ENCODE data around the gene RAB12. TPM values are rescaled to one million over a fixed set of nuclear protein-coding genes. Genes with fewer than 3 reads are reported as not detected.

RAB12 gene
- total and polyA plus RNA-seq, 3 experiments from 2014 or later = 0.24 to 15.3 (median 15.0) TPM

GRCh38 chr18:8667846-8668245, 58.6 kb downstream of the RAB12 start:
- Histone ChIP-seq H3K4me3 (ENCODE audit: low read length) (no peak overlapping the region), H3K36me3 (ENCODE audit: insufficient read depth, low read length) (no peaks in the 10 kb centered on the region), H3K27ac (ENCODE audit: low read depth, low read length) (no peak overlapping the region), H3K4me1 (ENCODE audit: insufficient read depth, low read length) (no peaks in the 10 kb centered on the region), H3K9me3 (ENCODE audit: low read length) (no peaks in the 10 kb centered on the region), H3K27me3 (ENCODE audit: insufficient read depth, low read length, poor library complexity, severe bottlenecking) (no peaks in the 10 kb centered on the region)
- H3K36me3 Mint-ChIP-seq = no peaks in the 10 kb centered on the region
- no peaks in the 10 kb centered on the region for H3K4me1 Mint-ChIP-seq
- DNase-seq = no peak
- H3K9me3 Mint-ChIP-seq = peaks cover 0 to 2% (median 0%) of the 10 kb centered on the region in 5 donors
- H3K27ac Mint-ChIP-seq = no peak overlapping the region
- ChIA-PET CTCF (no interaction called here), POLR2A (no interaction called here)
- H3K27me3 Mint-ChIP-seq = peaks cover 4 to 13% of the 10 kb centered on the region in 2 donors
- H3K4me3 Mint-ChIP-seq = no peak overlapping the region

DNA sequence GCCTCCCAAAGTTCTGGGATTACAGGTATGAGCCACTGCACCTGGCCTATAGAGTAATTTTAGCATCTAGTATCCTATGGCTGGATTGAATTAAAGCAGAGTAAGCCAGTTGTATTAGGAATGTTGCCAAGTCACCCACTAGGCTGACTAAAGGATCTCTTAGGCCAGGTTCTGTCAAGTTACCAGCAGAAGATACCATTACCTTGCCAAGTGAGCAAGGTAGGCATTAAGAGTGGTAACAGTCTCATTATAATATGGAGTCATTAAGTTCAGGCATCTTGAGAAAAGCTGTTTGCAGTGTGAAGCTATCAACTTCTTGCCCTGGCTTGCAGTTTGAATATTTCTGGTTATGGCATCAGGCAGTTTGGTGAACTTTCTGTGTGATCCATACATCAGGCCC, 59.1 kb downstream of the RAB12 start:
- H3K27me3 Mint-ChIP-seq = peaks cover 4 to 7% of the 10 kb centered on the region in 2 donors
- H3K9me3 Mint-ChIP-seq = peaks cover 0 to 2% (median 0%) of the 10 kb centered on the region in 5 donors
- POLR2A ChIA-PET = no interaction called here
- no peak overlapping the region for H3K4me3 Mint-ChIP-seq
- Histone ChIP-seq H3K27me3 (ENCODE audit: insufficient read depth, low read length, poor library complexity, severe bottlenecking) (no peaks in the 10 kb centered on the region), H3K9me3 (ENCODE audit: low read length) (no peaks in the 10 kb centered on the region), H3K27ac (ENCODE audit: low read depth, low read length) (no peak overlapping the region), H3K36me3 (ENCODE audit: insufficient read depth, low read length) (no peaks in the 10 kb centered on the region), H3K4me1 (ENCODE audit: insufficient read depth, low read length) (no peaks in the 10 kb centered on the region), H3K4me3 (ENCODE audit: low read length) (no peak overlapping the region)
- no peak for DNase-seq
- H3K36me3 Mint-ChIP-seq = no peaks in the 10 kb centered on the region
- no peak overlapping the region for H3K27ac Mint-ChIP-seq
- H3K4me1 Mint-ChIP-seq = no peaks in the 10 kb centered on the region
- CTCF ChIA-PET = no interaction called here

DNA sequence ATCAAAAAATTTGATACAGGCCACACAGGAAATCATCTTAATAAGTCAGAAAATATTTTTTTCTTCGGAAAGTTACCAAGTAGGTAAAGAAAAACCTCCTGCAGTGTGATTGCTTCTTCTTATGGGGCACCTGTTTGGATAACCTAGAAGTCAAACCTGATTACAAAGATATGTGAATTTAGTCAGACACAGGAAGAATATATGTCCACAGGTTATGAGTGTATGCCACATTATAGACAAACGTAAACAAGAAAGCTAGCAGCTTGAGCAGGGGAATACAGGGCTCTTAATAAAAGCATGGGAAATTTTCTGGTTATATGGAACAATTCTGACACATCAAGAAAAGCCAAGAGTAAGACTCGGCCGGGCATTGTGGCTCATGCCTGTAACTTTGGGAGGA, 60.3 kb downstream of the RAB12 start:
- Histone ChIP-seq H3K36me3 (ENCODE audit: insufficient read depth, low read length) (no peaks in the 10 kb centered on the region), H3K27ac (ENCODE audit: low read depth, low read length) (no peak overlapping the region), H3K4me3 (ENCODE audit: low read length) (no peak overlapping the region), H3K27me3 (ENCODE audit: insufficient read depth, low read length, poor library complexity, severe bottlenecking) (no peaks in the 10 kb centered on the region), H3K4me1 (ENCODE audit: insufficient read depth, low read length) (no peaks in the 10 kb centered on the region), H3K9me3 (ENCODE audit: low read length) (no peaks in the 10 kb centered on the region)
- Mint-ChIP-seq H3K27me3 (peaks cover 4% of the 10 kb centered on the region in 2 donors), H3K9me3 (peaks cover 0 to 2% (median 0%) of the 10 kb centered on the region in 5 donors), H3K4me3 (no peak overlapping the region), H3K4me1 (no peaks in the 10 kb centered on the region), H3K36me3 (no peaks in the 10 kb centered on the region), H3K27ac (no peak overlapping the region)
- ChIA-PET POLR2A (no interaction called here), CTCF (no interaction called here)
- no peak for DNase-seq

DNA sequence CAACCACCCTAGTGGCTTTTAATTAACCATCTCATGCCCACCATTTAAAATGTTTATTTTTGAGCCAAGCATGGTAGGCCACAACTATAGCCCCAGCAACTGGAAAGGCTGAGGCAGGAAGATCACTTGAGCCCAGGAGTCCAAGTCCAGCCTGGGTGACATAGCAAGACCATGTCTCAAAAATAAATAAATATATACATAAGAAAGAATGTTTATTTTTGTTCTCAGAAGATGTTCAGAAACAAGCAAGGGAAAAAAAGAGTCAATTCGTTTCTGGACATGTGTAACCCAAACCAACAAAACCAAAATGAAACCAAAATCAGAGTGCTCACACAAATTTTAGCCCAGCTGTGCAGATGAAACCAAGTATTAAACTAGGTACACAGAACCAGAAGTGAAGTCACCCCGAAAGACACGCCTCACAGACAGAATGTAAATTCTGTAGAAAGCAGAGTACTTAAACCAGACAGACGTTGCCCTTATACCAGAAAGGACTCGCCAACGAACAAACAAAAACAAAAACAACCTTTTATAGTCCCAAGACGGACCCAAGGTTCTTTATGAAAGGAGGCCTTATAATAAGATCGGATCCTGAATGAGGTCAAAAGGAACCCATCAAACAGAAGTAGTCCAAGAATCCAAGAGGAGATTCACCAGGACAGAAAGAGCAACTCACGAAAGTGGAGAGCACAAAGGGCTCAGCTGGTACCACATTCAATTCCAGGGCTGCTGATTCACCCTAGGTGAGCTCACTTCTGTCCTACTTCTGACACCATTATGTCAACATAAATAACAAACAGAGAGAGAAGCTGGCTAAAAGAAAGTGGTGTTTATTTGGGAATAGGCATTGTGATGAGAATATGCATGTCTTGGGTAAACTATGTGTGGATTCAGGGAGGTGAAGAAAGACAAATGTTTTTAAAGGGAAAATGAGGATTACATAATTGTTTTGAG, 64.3 kb downstream of the RAB12 start:
- DNase-seq = no peak
- Histone ChIP-seq H3K9me3 (ENCODE audit: low read length) (no peaks in the 10 kb centered on the region), H3K4me1 (ENCODE audit: insufficient read depth, low read length) (no peaks in the 10 kb centered on the region), H3K36me3 (ENCODE audit: insufficient read depth, low read length) (no peaks in the 10 kb centered on the region), H3K27me3 (ENCODE audit: insufficient read depth, low read length, poor library complexity, severe bottlenecking) (no peaks in the 10 kb centered on the region), H3K27ac (ENCODE audit: low read depth, low read length) (no peak overlapping the region), H3K4me3 (ENCODE audit: low read length) (no peak overlapping the region)
- Mint-ChIP-seq H3K9me3 (no peaks in the 10 kb centered on the region), H3K36me3 (no peaks in the 10 kb centered on the region), H3K27ac (no peak overlapping the region), H3K4me3 (no peak overlapping the region), H3K27me3 (peaks cover 0 to 4% of the 10 kb centered on the region in 2 donors), H3K4me1 (no peaks in the 10 kb centered on the region)
- ChIA-PET CTCF (no interaction called here), POLR2A (no interaction called here)

DNA sequence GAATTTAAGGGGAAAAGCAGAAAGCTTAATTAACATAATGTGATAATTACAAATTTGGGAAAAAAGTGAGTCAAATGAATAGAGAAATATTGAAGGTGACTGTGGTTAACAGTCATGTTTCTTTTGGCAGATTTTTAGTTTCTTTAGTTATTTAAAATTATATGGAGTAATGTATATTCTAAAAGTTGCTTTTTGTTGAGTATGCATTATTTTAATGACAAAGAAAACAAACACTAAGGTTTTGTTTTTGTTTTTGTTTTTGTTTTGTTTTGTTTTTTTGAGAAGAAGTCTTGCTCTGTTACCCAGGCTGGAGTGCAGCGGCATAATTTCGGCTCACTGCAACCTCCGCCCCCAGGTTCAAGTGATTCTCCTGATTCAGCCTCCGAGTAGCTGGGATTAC, 65.8 kb downstream of the RAB12 start:
- ChIA-PET CTCF (no interaction called here), POLR2A (no interaction called here)
- Histone ChIP-seq H3K4me1 (ENCODE audit: insufficient read depth, low read length) (no peaks in the 10 kb centered on the region), H3K27me3 (ENCODE audit: insufficient read depth, low read length, poor library complexity, severe bottlenecking) (no peaks in the 10 kb centered on the region), H3K27ac (ENCODE audit: low read depth, low read length) (no peak overlapping the region), H3K36me3 (ENCODE audit: insufficient read depth, low read length) (no peaks in the 10 kb centered on the region), H3K4me3 (ENCODE audit: low read length) (no peak overlapping the region), H3K9me3 (ENCODE audit: low read length) (no peaks in the 10 kb centered on the region)
- Mint-ChIP-seq H3K9me3 (no peaks in the 10 kb centered on the region), H3K36me3 (no peaks in the 10 kb centered on the region), H3K27ac (no peak overlapping the region), H3K27me3 (peaks cover 0 to 4% of the 10 kb centered on the region in 2 donors), H3K4me1 (no peaks in the 10 kb centered on the region), H3K4me3 (no peak overlapping the region)
- no peak for DNase-seq

GRCh38 chr18:8681196-8681595, 72.0 kb downstream of the RAB12 start:
- Mint-ChIP-seq H3K27me3 (peaks cover 3 to 4% of the 10 kb centered on the region in 2 donors), H3K4me3 (no peak overlapping the region), H3K36me3 (no peaks in the 10 kb centered on the region), H3K27ac (peak overlapping the region in 1 of 8 donors; percentile 58), H3K9me3 (no peaks in the 10 kb centered on the region), H3K4me1 (peaks cover 0 to 3% (median 0%) of the 10 kb centered on the region in 3 donors)
- no peaks in the 10 kb centered on the region for H3K36me3 ChIP-seq (ENCODE audit: insufficient read depth, low read length)
- no peak overlapping the region for H3K4me3 ChIP-seq (ENCODE audit: low read length)
- no peak for DNase-seq
- ChIA-PET CTCF (interaction anchor here (1.5 kb wide), 1 partner anchor 15 kb away, joined by 3 read pairs; no protein-coding TSS in a partner anchor), POLR2A (no interaction called here)
- no peak overlapping the region for H3K27ac ChIP-seq (ENCODE audit: low read depth, low read length)
- no peaks in the 10 kb centered on the region for H3K9me3 ChIP-seq (ENCODE audit: low read length)
- no peaks in the 10 kb centered on the region for H3K4me1 ChIP-seq (ENCODE audit: insufficient read depth, low read length)
- no peaks in the 10 kb centered on the region for H3K27me3 ChIP-seq (ENCODE audit: insufficient read depth, low read length, poor library complexity, severe bottlenecking)

DNA sequence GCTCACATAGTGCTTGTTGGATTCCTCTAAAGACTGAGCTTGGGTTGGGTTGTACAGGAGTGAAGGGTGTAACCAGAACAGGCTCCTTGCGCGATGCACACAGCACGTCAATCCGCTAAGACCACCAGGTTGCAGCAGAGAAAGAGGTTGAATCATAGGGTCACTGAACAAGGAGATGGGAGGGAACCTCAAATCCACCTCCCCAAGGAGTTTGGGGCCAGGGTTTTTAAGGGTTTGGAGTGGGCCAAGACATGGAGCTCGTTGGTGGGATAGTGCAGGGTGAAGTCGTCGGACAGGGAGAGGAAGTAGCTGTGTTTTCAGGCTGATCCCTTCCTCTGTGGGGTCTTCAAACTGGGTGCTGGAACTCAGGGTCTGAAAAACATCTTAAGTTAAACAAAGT, 75.3 kb downstream of the RAB12 start:
- H3K4me1 Mint-ChIP-seq = peaks cover 0 to 3% (median 0%) of the 10 kb centered on the region in 3 donors
- no peak overlapping the region for H3K4me3 Mint-ChIP-seq
- no peak overlapping the region for H3K27ac Mint-ChIP-seq
- Histone ChIP-seq H3K36me3 (ENCODE audit: insufficient read depth, low read length) (no peaks in the 10 kb centered on the region), H3K4me3 (ENCODE audit: low read length) (no peak overlapping the region), H3K9me3 (ENCODE audit: low read length) (no peaks in the 10 kb centered on the region), H3K27me3 (ENCODE audit: insufficient read depth, low read length, poor library complexity, severe bottlenecking) (no peaks in the 10 kb centered on the region), H3K27ac (ENCODE audit: low read depth, low read length) (no peak overlapping the region), H3K4me1 (ENCODE audit: insufficient read depth, low read length) (no peaks in the 10 kb centered on the region)
- H3K9me3 Mint-ChIP-seq = no peaks in the 10 kb centered on the region
- ChIA-PET POLR2A (no interaction called here), CTCF (interaction anchor here (1.1 to 1.5 kb wide), 2 partner anchors 11 to 14 kb away, joined by 3 to 6 read pairs; no protein-coding TSS in a partner anchor)
- H3K36me3 Mint-ChIP-seq = no peaks in the 10 kb centered on the region
- no peak for DNase-seq
- peaks cover 3 to 9% of the 10 kb centered on the region in 2 donors for H3K27me3 Mint-ChIP-seq

GRCh38 chr18:8685141-8685913, 76.1 kb downstream of the RAB12 start:
- CTCF ChIA-PET = interaction anchor here (1.1 to 1.5 kb wide), 2 partner anchors 10 to 13 kb away, joined by 3 to 6 read pairs; no protein-coding TSS in a partner anchor

More at GRCh38 chr18:8685141-8685913, 76.1 kb downstream of the RAB12 start:
- Mint-ChIP-seq H3K9me3 (no peaks in the 10 kb centered on the region), H3K4me1 (peaks cover 0 to 3% (median 0%) of the 10 kb centered on the region in 3 donors), H3K27ac (no peak overlapping the region), H3K27me3 (peaks cover 0 to 9% of the 10 kb centered on the region in 2 donors), H3K4me3 (no peak overlapping the region), H3K36me3 (no peaks in the 10 kb centered on the region)
- no peaks in the 10 kb centered on the region for H3K4me1 ChIP-seq (ENCODE audit: insufficient read depth, low read length)
- H3K9me3 ChIP-seq (ENCODE audit: low read length) = no peaks in the 10 kb centered on the region
- no peaks in the 10 kb centered on the region for H3K36me3 ChIP-seq (ENCODE audit: insufficient read depth, low read length)
- no peak overlapping the region for H3K27ac ChIP-seq (ENCODE audit: low read depth, low read length)
- no peak overlapping the region for H3K4me3 ChIP-seq (ENCODE audit: low read length)
- H3K27me3 ChIP-seq (ENCODE audit: insufficient read depth, low read length, poor library complexity, severe bottlenecking) = no peaks in the 10 kb centered on the region
- POLR2A ChIA-PET = no interaction called here
- no peak for DNase-seq
